GM19099 (cell line): ENCODE measurements around the gene TGM3.

ENCODE experiments used
- POLR2A ChIP-seq: IDR thresholded peaks from 3 replicates; pipeline ENCODE4 v1.6.1; 2011; ENCODE audit warnings: low read depth; ENCODE audit not compliant: insufficient read length; ENCODE audit errors: extremely low read depth

Gene TGM3

GRCh38 chr20:2335096-2335870, 39.5 kb downstream of the TGM3 start:
- TF ChIP-seq POLR2A = no peak

GRCh38 chr20:2336471-2336870, 40.7 kb downstream of the TGM3 start:
- TF ChIP-seq POLR2A = no peak

- no peak for TF ChIP-seq POLR2A
These were observed 41.3 kb downstream of the TGM3 start for GRCh38 chr20:2337142-2337541.

GRCh38 chr20:2338411-2339066, 42.7 kb downstream of the TGM3 start:
- no peak for TF ChIP-seq POLR2A

- no peak for TF ChIP-seq POLR2A
These were observed 44.3 kb downstream of the TGM3 start for GRCh38 chr20:2340136-2340535.

- TF ChIP-seq POLR2A = no peak
These were observed 45.0 kb downstream of the TGM3 start for GRCh38 chr20:2340823-2341222.

- no peak for TF ChIP-seq POLR2A
These were observed 45.5 kb downstream of the TGM3 start for GRCh38 chr20:2341336-2341735.

GRCh38 chr20:2342243-2342642, 46.4 kb downstream of the TGM3 start:
- no peak for TF ChIP-seq POLR2A

GRCh38 chr20:2346188-2346587, 50.4 kb downstream of the TGM3 start:
- TF ChIP-seq POLR2A = no peak

- no peak for TF ChIP-seq POLR2A
These were observed 52.5 kb downstream of the TGM3 start for GRCh38 chr20:2348336-2348735.

GRCh38 chr20:2349801-2350200, 54.0 kb downstream of the TGM3 start:
- no peak for TF ChIP-seq POLR2A

GRCh38 chr20:2350606-2351005, 54.8 kb downstream of the TGM3 start:
- TF ChIP-seq POLR2A = no peak

GRCh38 chr20:2353231-2353630, 57.4 kb downstream of the TGM3 start:
- TF ChIP-seq POLR2A = no peak

- no peak for TF ChIP-seq POLR2A
These were observed 61.3 kb downstream of the TGM3 start for GRCh38 chr20:2357114-2357513.

GRCh38 chr20:2358006-2358405, 62.2 kb downstream of the TGM3 start:
- TF ChIP-seq POLR2A = no peak

GRCh38 chr20:2361035-2361593, 65.3 kb downstream of the TGM3 start:
- no peak for TF ChIP-seq POLR2A
